Measurements from ENCODE around the gene MRPS27. TPM values are rescaled to one million over a fixed set of nuclear protein-coding genes. Genes with fewer than 3 reads are reported as not detected.

The MRPS27 gene
- total RNA-seq = 100 to 1,000 TPM in 1 of 2 experiments, 10 to 100 TPM in 1; 87.8 to 101 TPM

DNA sequence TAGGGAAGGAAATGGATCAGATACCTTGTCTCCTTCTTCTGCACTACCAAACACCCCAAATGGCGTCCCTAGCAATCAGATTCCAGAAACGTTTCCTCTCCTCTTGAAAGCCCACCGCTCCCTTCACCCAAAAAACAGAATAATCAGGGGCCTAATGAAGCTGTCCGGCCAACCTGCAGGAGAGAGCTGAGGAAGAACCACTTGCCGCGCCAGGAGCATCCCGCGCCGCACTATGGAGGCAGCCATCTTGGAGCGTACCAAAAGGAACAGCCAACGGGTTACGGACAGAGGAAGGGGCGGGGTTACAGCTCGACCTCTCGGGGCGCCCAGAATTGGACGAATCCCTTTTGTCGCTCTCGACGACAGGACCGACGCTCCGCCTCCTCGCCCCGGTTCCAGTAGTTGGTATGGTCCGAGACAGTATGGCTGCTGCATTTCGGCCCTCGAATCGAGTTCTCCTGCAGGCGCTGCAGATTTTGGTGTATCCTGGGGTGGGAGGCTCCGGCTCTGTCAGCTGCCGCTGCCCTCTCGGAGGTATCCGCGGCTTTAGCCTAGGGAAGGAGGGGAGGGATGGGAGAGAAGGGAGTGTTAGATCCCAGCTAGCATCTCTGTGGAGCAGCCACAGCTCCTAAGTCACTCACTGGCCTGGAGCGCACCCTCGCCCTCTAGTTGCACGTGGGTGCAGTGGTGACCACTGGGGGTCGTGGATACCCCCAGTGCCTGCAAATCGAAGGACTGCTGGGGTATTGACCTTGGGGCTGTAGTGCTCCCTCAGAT is at the start of gene MRPS27, which contains the start of gene PTCD2:
TSS of gene MRPS27 (minus strand) at position 265 of the 777 bp plus-strand sequence. CDS start at position 246, 19 bp downstream.
TSS of gene PTCD2 (plus strand) at position 398 of the 777 bp plus-strand sequence. CDS start at position 408, 10 bp downstream.
- ChIA-PET POLR2A (interaction anchor here (0.5 to 2.8 kb wide), 3 partner anchors 12 to 764 kb away, joined by 3 to 44 read pairs (median 3); no protein-coding TSS in a partner anchor), CTCF (interaction anchor here (1.6 kb wide), 1 partner anchor 12 kb away, joined by 11 read pairs; no protein-coding TSS in a partner anchor)

DNA sequence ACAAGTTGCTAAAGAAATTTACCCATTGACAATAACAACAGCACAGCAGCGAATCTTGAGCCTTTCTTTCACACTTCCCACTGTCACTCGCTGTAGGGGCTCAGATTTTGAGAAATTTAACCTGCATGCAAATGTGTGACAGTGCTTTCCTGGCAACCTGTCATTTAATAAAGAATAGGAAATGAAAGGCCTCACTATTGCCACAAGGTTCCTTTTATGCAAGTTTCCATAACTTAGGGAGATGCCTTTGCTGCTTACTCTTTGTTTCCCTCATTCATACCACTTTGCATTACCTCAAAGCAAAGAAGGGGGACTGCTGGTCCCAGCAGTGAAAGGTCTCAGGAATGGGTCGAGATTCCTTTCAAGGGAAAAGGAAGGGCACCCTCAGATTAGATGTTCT is 49.7 kb upstream of the MRPS27 start:
- ChIA-PET CTCF (interaction anchor here (0.8 kb wide), 1 partner anchor 154 kb away, joined by 3 read pairs; no protein-coding TSS in a partner anchor), POLR2A (no interaction called here)

DNA sequence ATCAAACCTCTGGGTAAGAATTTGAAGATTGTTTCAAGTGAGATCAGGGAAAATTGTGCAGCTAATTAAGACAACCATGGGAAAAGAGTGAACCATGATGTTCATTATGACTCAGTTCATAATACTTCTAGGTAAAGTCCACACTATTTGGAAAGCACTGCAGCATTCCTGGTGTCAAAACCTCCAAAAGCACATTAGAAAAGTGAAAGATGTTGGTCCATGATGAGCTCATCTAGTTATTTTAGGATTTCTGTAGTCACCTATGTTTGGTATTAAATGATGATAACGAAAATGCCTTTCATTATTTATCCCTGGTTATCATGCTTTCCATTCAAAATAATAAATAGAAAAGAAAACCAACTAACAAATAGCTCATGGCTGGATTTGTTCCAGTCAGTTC is 49.3 kb upstream of the MRPS27 start:
- ChIA-PET POLR2A (no interaction called here), CTCF (interaction anchor here (0.8 kb wide), 1 partner anchor 155 kb away, joined by 3 read pairs; no protein-coding TSS in a partner anchor)

DNA sequence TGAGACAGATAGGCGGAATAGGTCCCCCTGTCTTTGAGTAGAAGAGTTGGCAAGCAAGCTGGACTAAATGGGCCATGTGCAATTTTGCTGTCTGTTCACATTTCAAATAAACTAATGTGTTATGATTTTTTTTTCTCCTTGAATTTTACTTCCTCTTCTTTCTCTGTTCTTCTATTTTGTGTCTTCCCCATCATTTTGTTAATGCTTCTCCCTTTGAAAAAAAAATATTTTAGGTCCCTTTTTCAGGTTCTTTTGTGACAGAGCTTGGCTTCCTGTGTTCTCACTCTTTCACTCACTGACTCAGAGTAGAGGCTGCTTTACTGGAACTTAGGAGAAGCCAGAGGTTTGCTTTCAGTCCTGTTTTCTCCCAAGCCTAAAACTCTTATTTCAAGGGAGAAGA is 48.2 kb upstream of the MRPS27 start:
- ChIA-PET POLR2A (interaction anchor here (0.6 kb wide), 1 partner anchor 73 kb away, joined by 4 read pairs; no protein-coding TSS in a partner anchor), CTCF (no interaction called here)

DNA sequence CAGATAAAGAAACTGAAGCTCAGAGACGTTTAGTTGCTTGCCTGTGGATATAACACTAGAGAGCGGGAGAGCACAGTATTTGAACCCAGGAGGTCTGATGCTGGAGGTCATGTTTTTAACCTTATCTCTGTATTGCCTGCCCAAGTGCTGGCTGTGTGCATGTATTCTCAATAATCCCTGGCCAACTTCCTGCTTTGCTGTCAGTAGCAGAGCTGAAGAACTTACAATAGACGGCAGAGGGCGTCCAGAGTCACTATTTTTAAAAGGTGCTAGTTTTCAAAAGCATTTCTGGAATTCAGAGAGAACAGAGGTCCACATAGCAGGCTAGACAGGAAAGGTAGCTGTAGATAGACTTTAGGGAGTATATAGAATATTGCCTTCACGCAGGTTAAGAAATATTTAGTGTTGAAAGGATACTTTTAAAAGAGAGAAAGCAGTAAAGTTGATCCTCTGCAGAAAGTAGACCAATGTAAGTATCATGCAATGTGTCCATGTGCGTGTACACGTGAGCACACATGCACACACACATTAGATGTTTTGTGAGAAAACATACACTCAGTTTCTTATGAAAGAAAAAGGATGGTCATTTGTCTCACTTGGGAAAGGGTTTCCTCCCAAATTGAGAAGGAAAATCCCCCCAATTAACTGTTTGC is 46.4 kb upstream of the MRPS27 start:
- POLR2A ChIA-PET = no interaction called here
- CTCF ChIA-PET = no interaction called here

DNA sequence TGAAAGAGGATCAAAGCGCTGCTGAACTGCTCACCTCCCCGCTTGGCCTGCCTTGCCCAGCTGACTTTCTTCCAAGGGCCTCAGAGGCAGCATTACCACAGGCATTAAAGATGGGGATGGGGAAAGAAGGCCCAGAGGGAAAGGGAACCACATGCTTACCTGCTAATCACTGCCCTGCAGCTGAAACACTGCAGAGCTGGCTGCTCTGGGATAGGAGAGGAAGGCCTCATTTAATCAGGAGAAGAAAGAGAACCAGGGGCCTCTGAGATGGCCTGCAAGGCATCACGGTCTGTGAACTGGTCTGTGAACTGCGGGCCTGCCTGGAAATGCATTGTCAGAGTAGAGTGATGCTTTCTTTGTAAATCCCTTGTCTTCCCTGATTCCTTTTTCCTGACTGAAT is 44.9 kb upstream of the MRPS27 start:
- ChIA-PET CTCF (no interaction called here), POLR2A (no interaction called here)

DNA sequence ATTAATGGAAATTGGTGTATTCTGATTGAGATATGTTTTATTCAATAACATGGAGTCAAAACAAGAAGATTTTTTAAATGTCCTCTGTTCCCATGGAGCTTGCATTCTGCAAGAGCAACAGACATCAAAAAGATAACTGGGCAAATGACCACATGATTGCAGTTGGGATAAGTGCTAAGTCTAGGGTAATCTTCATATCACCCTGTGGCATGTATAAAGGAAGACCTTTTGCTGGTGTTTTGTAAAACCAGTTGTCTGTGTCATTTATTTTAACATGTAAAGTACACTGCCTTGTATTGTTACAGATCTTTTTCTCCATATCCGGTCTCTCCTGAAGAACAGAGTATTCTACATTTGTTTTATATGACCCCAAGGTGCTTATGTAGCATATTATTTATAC is 44.1 kb upstream of the MRPS27 start:
- CTCF ChIA-PET = no interaction called here
- POLR2A ChIA-PET = no interaction called here

DNA sequence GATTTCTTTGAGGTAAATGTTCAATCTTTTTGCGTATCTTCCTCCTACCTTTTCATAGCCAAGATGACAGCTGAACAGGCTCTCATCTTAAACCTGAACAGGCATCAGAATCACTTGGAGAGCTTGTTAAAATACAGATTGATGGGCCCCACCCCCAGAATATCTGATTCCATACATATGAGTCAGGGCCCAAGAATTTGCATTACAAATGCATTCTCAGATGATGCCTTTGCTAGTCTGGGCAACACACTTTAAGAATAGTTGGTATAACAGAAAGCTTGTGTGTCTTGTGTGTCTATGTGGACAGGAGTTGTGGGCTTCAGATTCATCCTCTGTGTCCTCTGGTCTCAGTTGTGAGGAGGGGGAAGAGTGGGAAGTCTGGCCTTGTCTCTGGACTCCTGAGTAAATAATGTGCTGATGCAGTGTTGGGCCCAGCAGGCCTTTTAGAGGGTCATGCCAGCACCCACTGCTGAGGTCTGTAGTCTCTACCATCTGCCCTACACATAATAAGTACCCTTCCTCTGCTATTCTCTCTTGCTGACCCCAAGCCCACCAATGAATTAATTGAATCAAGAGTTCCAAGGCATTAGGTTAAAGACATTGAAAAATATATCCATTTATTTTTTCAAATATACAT is 43.2 kb upstream of the MRPS27 start:
- CTCF ChIA-PET = no interaction called here
- POLR2A ChIA-PET = no interaction called here

DNA sequence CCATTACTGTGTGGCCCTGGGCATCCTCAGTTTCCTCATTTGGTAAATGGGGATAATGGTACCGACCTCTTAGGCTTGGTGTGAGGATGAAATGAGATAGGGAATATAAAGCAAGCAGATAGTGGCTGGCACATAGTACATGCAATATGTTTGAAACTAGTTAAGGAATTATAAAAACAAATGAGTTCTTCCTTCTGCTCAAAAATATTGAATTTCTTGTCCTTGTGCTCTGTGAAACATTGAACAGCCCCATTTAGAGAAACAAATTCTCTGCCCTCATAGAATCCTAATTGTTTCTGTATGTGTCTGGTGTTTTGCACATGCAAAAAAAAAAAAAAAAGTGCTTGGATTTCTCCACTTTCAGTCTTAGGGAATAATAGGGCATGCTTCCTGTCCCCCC is 39.8 kb upstream of the MRPS27 start:
- CTCF ChIA-PET = no interaction called here
- POLR2A ChIA-PET = no interaction called here

DNA sequence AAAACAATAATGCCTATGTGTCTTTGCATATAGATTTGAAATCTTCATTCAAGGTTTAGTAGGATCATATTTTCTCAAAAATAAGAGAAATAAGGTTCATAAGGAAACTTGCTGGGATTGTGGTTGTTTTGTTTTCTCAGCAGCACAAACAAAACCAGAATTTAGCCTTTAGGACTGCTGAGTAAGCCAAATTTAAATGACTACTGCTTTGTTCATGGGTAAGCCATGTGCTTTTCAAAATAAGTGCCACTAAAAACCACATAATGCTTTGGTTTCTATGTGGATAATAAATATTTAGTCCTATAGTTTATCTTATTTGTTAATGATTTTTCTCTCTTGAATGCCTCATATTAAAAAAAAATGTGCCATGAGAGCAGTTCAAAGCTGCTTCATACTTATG is 38.9 kb upstream of the MRPS27 start:
- CTCF ChIA-PET = no interaction called here

DNA sequence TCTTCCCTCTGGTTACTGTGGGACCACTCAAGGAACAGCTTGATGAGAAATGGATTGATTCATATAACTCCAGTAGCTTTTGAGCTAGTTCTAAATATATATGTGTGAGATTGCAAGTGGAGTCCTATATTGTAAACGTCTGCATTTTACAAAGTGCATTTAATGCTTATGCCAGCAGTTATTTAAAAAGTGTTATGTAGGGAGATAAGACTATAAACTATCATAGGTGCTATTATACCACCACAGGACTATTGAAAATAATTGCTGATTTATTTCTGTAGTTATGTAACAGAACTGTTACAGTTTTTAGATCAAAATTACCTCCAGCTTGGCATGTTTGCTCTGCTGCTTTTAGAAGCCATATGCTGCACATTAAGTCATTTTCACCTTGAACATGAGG is 36.3 kb upstream of the MRPS27 start:
- CTCF ChIA-PET = no interaction called here

More for the DNA sequence above, 38.9 kb upstream of the MRPS27 start:
- POLR2A ChIA-PET = no interaction called here

DNA sequence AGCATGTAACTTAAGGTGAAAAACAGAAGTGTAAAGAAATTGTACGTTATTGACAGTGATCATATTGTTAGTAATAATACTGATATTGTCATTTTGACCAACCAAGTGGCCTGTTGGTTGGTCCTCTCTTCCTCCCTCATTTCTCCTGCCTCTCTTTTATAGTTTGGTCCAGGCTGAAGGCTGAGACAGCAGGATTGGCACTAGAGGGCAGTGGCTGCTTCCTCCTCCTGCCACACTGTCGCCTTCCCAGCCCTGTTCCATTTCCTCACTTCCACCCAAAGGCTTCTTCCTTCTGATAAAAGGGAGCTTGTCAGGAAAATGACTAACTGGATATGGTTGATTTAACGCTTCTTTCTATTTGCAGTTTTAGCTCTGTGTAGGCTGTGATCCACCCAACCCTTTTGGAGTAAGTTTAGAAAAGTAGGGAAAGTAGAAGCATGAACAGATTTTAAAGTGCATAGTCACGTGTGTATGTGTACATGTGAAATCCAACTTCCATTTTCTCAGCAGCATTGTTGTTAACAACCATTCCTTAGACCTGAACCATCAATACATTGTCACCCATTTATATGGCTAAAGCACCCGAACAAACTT is 35.8 kb upstream of the MRPS27 start:
- CTCF ChIA-PET = no interaction called here

More for the DNA sequence above, 36.3 kb upstream of the MRPS27 start:
- POLR2A ChIA-PET = no interaction called here

DNA sequence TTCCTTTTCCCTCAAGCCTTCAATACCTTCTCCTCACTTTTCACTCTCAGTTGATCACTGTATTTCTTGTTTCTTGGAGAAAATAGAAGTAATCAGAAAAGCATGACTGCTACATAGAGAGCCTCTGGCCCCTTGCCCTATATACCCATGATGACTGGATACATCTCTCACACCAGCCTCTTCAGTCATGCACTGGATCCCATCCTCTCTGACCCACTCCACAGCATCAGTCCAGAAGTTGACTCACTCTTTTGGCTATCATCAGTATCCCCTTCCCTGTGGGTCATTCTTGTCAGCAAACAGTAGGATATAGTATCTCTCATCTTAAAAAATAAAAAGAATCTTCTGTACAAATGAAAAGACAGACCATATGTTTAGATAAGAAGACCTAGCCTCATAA is 33.0 kb upstream of the MRPS27 start:
- POLR2A ChIA-PET = no interaction called here
- CTCF ChIA-PET = no interaction called here

More for the DNA sequence above, 35.8 kb upstream of the MRPS27 start:
- POLR2A ChIA-PET = no interaction called here

DNA sequence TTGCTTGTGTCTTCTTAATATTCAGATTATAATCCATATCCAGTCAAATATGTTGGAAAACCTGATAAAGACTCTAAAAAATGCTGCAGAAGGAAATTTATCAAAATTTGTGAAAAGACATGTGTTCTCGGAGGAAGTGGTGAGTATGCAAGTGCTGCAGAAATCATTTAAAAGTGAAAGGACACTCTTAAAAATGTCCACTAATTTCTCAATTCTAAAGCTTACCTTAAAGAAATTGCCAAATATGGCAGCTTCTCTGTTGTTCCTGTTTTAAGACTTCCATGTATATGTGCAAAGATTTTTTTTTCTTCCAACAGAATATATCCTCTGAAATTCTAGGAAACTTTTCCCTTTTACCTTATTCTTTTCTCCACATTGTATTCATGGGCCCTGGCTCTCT is 32.6 kb upstream of the MRPS27 start:
- ChIA-PET CTCF (no interaction called here), POLR2A (no interaction called here)

DNA sequence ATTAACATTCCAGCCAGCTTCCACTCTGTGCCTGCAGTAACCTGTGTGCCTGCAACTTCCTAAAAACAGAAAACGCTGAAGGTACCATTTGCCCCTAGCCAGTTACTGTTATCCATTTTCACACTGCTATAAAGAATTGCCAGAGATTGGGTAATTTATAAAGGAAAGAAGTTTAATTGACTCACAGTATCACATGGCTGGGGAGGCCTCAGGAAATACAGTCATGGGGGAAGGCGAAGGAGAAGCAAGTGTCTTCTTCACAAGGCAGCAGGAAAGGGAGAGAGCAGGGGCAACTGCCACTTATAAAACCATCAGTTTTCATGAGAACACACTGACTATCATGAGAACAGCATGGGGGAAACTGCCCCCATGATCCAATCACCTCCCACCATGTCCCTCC is 31.3 kb upstream of the MRPS27 start:
- ChIA-PET CTCF (no interaction called here), POLR2A (no interaction called here)

DNA sequence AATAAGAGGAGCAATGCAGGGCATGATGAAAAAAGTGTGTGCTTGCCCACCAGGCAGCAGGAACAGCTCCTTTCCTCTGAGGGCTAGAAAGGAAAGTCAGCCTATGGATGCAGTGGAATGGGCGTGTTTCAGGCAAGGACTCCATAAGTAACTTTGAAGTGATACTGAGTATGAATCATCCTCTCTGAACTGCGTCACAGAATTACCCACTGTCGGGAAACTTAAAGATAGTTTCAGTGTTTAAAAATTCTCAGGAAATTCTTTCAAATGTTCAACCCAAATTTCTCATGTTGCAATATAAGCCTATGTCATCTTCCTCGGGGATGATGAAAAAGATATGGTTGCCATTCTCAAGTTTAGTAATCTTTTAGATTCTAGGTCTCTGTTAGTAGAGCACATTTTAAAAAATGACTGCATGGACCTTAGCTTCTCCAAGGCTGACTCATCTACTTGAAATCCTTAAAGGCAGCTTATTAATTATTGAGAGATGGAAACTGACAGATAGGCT is 27.8 kb upstream of the MRPS27 start:
- ChIA-PET CTCF (interaction anchor here (0.8 kb wide), 1 partner anchor 31 kb away, joined by 3 read pairs; no protein-coding TSS in a partner anchor), POLR2A (interaction anchor here (0.6 kb wide), 1 partner anchor 118 kb away, joined by 3 read pairs; no protein-coding TSS in a partner anchor)

DNA sequence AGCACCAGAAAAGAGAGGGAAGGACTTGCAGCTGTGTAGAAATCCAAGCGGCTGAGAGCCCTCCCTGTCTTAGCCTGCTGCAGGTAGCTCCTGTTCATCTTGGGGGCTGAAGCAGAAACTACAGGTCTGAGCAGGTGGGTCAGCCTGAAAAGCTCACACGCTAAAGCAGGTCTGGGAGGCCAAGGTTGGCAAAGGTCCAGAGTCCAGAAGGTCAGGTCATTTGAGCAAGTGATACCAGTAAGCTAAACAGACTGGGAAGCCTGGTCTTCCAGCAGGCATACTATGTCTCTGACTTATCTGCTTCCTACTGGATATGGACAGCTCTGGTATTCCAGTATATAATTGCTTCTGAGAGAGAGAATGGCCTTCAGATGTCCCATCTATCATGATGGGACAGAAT is 26.4 kb upstream of the MRPS27 start:
- CTCF ChIA-PET = no interaction called here
- POLR2A ChIA-PET = no interaction called here

DNA sequence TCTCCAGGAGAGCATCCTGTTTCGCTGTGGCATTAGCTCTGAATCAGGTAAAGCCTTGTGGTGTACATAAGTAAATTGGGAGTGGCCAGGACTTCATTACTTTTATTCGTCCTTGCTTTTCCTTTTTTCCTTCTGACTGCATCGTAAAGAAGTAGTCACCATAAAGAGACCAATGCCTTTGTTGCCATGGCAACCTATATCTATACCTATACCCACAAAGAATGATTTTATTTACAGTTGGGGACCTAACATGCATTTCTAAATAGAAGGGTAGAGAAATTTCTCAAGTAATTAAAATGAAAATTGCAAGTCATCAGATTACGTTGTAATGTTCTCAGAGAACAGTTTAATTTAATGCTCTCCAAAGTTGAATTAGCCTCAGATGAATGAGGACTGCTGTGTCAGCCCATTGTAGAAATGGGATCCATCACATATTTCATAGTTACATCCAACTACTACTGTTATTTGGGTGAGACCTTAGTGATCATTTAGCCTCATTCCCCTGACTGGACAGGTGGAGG is 18.7 kb upstream of the MRPS27 start:
- ChIA-PET POLR2A (no interaction called here), CTCF (no interaction called here)

DNA sequence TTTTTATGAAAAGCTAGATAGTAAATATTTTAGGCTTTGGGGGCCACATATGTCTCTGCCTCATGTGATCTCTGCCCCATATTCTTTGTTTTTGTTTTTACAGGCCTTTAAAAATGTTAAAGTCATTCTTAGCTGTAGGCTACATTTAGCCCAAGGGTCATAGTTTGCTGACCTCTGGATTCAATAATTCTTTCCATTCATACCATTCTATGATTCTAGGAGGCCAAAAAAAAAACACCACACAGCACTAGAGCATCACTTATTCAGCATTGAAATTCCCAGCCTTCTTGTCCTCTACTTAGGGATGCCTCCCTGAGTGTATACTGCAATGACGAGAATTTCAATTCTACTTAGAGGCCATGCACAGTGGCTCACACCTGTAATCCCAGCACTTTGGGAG is 17.1 kb upstream of the MRPS27 start:
- POLR2A ChIA-PET = no interaction called here
- CTCF ChIA-PET = no interaction called here

DNA sequence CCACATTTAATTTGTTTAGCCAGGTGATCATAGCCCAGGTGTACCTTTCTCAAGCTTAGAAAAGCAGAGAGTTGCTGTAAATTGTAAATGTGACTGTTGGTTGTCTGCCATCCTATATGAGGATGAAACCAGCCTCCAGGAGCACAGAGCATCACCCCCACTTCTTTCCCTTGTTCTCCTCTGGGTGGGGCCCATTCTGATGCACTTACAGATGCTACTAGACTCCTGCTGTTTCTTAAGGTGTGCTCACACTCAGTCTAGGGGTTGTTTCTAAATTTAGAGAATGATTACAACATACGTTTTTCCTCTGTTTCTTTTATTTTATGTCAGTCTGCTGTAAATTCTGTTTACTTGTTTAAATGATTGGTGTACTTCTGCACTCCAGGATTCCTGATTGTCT is 10.7 kb upstream of the MRPS27 start:
- CTCF ChIA-PET = no interaction called here
- POLR2A ChIA-PET = no interaction called here
